IMR-90 (cell line): ENCODE measurements around the gene RETN. TPM values are rescaled to one million over a fixed set of nuclear protein-coding genes. Genes with fewer than 3 reads are reported as not detected.

Experiments
- ATAC-seq: fragments of 200-7000 bp; cut with Tn5 transposase; 2 replicates; pipeline ENCODE4 v1.9.1; 2020; ENCODE audit warnings: low read depth, mild to moderate bottlenecking, moderate library complexity
- BruUV-seq: library from RNA; stranded (reverse); fragments of 400-500 nt; replicated peaks from 2 replicates; lab custom pipeline; 2021; lab: Mats Ljungman, UMichigan
- CTCF ChIA-PET: fragments of 300-600 bp; formaldehyde crosslinking; extraction: SDS; loops from one replicate; lab custom pipeline; 2021; ENCODE audit warnings: antibody characterized with exemption; lab: Yijun Ruan, JAX
- POLR2A ChIA-PET: fragments of 300-600 bp; sonication (Branson Sonifier 250); formaldehyde crosslinking; loops from one replicate; lab custom pipeline; 2022; ENCODE audit warnings: antibody characterized with exemption; ENCODE audit not compliant: unreplicated experiment; lab: Charles Lee
- DNase-seq: peaks from one replicate; pipeline ENCODE4 v3.0.0; 2013
- H2AFZ ChIP-seq: replicated peaks from 2 replicates; pipeline ENCODE3; 2013; ENCODE audit warnings: low read length, mild to moderate bottlenecking; ENCODE audit not compliant: poor library complexity
- H2AK5ac ChIP-seq: 2 replicates; pipeline ENCODE4 v1.6.1; 2013; ENCODE audit warnings: low read depth, low read length, inconsistent platforms
- H2AK9ac ChIP-seq: replicated peaks from 2 replicates; pipeline ENCODE3; 2013; ENCODE audit warnings: mild to moderate bottlenecking, low read depth, low read length, moderate library complexity; ENCODE audit not compliant: poor library complexity
- H2BK120ac ChIP-seq: 2 replicates; pipeline ENCODE4 v1.6.1; 2013; ENCODE audit warnings: low read depth, low read length, inconsistent platforms
- H2BK15ac ChIP-seq: 3 replicates; pipeline ENCODE4 v1.6.1; 2013; ENCODE audit warnings: low read depth, low read length, inconsistent platforms
- H2BK20ac ChIP-seq: 2 replicates; pipeline ENCODE4 v1.6.1; 2013; ENCODE audit warnings: low read depth, mild to moderate bottlenecking, inconsistent platforms, low read length, moderate library complexity
- H2BK5ac ChIP-seq: 2 replicates; pipeline ENCODE4 v1.6.1; 2013; ENCODE audit warnings: mild to moderate bottlenecking, low read depth, low read length, inconsistent platforms; ENCODE audit not compliant: poor library complexity, severe bottlenecking
- H3K14ac ChIP-seq: replicated peaks from 2 replicates; pipeline ENCODE4 v1.6.1; 2013; ENCODE audit warnings: low read depth, low read length, inconsistent platforms
- H3K18ac ChIP-seq: 2 replicates; pipeline ENCODE4 v1.6.1; 2013; ENCODE audit warnings: low read depth, low read length, control low read depth
- H3K23ac ChIP-seq: 2 replicates; pipeline ENCODE4 v1.6.1; 2013; ENCODE audit warnings: low read depth, low read length, inconsistent platforms
- H3K27ac ChIP-seq: 2 replicates; pipeline ENCODE4 v1.5.1; 2013; ENCODE audit warnings: mild to moderate bottlenecking, control low read depth, low read length; ENCODE audit not compliant: insufficient read depth
- H3K27me3 ChIP-seq: 2 replicates; pipeline ENCODE4 v1.6.1; 2013; ENCODE audit warnings: low read length; ENCODE audit not compliant: control insufficient read depth, insufficient read depth
- H3K36me3 ChIP-seq: 2 replicates; pipeline ENCODE4 v1.6.1; 2013; ENCODE audit warnings: low read length, mixed read lengths; ENCODE audit not compliant: control insufficient read depth, insufficient read depth
- H3K4ac ChIP-seq: 2 replicates; pipeline ENCODE4 v1.6.1; 2013; ENCODE audit warnings: low read depth, low read length, inconsistent platforms
- H3K4me1 ChIP-seq: 2 replicates; pipeline ENCODE4 v1.6.1; 2013; ENCODE audit warnings: low read length, mixed read lengths; ENCODE audit not compliant: control insufficient read depth, insufficient read depth
- H3K4me2 ChIP-seq: 2 replicates; pipeline ENCODE4 v1.6.1; 2013; ENCODE audit warnings: low read depth, mild to moderate bottlenecking, control low read depth, low read length, moderate library complexity
- H3K4me3 ChIP-seq: 2 replicates; pipeline ENCODE4 v1.5.1; 2013; ENCODE audit warnings: low read depth, mild to moderate bottlenecking, control low read depth, low read length, moderate library complexity; ENCODE audit not compliant: insufficient read depth
- H3K56ac ChIP-seq: 2 replicates; pipeline ENCODE4 v1.6.1; 2013; ENCODE audit warnings: low read length, inconsistent platforms; ENCODE audit not compliant: insufficient read depth; ENCODE audit errors: extremely low read depth
- H3K79me1 ChIP-seq, 2 experiments: 2 replicates each; pipeline ENCODE4 v1.6.1; 2013; ENCODE audit warnings: low read length in 2 of 2, inconsistent platforms in 1 of 2, low read depth in 1 of 2
- H3K9ac ChIP-seq: 2 replicates; pipeline ENCODE4 v1.6.1; 2013; ENCODE audit warnings: low read depth, low read length, control low read depth
- H3K9me1 ChIP-seq: 2 replicates; pipeline ENCODE4 v1.6.1; 2013; ENCODE audit warnings: low read length, inconsistent platforms; ENCODE audit not compliant: insufficient read depth
- H3K9me3 ChIP-seq: 2 replicates; pipeline ENCODE4 v1.6.1; 2013; ENCODE audit warnings: low read length; ENCODE audit not compliant: control insufficient read depth, insufficient read depth
- H4K20me1 ChIP-seq: 2 replicates; pipeline ENCODE4 v1.6.1; 2013; ENCODE audit warnings: low read length, inconsistent platforms; ENCODE audit not compliant: insufficient read depth
- H4K5ac ChIP-seq: 2 replicates; pipeline ENCODE4 v1.6.1; 2013; ENCODE audit warnings: mild to moderate bottlenecking, low read depth, low read length, control low read depth
- H4K8ac ChIP-seq, 2 experiments: 2 replicates each; pipeline ENCODE4 v1.6.1; 2013; ENCODE audit warnings: low read depth in 2 of 2, low read length in 2 of 2, control low read depth in 1 of 2, inconsistent platforms in 1 of 2
- H4K91ac ChIP-seq: 2 replicates; pipeline ENCODE4 v1.6.1; 2013; ENCODE audit warnings: low read depth, low read length, inconsistent platforms; ENCODE audit not compliant: insufficient read depth
- BHLHE40 ChIP-seq: fragments of 150-350 bp; IDR thresholded peaks from 2 replicates; pipeline ENCODE4 v1.6.1; 2016; ENCODE audit warnings: mild to moderate bottlenecking, low read depth, low read length
- CEBPB ChIP-seq: IDR thresholded peaks from 2 replicates; pipeline ENCODE4 v1.6.1; 2012; ENCODE audit warnings: low read depth, low read length, improper control_type of control experiment
- CHD1 ChIP-seq: IDR thresholded peaks from 2 replicates; pipeline ENCODE4 v1.6.1; 2012; ENCODE audit warnings: low read depth, low read length, improper control_type of control experiment
- FOS ChIP-seq: fragments of 150-350 bp; IDR thresholded peaks from 2 replicates; pipeline ENCODE4 v1.6.1; 2016; ENCODE audit warnings: low read depth, low read length
- MAFK ChIP-seq: IDR thresholded peaks from 2 replicates; pipeline ENCODE4 v1.6.1; 2012; ENCODE audit warnings: low read depth, low read length, improper control_type of control experiment
- MAZ ChIP-seq: IDR thresholded peaks from 2 replicates; pipeline ENCODE4 v1.6.1; 2012; ENCODE audit warnings: low read depth, mild to moderate bottlenecking, low read length, improper control_type of control experiment, moderate library complexity, borderline replicate concordance
- MXI1 ChIP-seq: IDR thresholded peaks from 2 replicates; pipeline ENCODE4 v1.6.1; 2012; ENCODE audit warnings: low read depth, mild to moderate bottlenecking, low read length, moderate library complexity, borderline replicate concordance
- NFE2L2 ChIP-seq: fragments of 150-350 bp; IDR thresholded peaks from 2 replicates; pipeline ENCODE4 v1.6.1; 2016; ENCODE audit warnings: low read depth, mild to moderate bottlenecking, low read length
- POLR2A ChIP-seq: IDR thresholded peaks from 2 replicates; pipeline ENCODE4 v1.6.1; 2012; ENCODE audit warnings: mild to moderate bottlenecking, low read depth, low read length
- RFX5 ChIP-seq: IDR thresholded peaks from 2 replicates; pipeline ENCODE4 v1.8.0; 2012; ENCODE audit warnings: low read depth, mild to moderate bottlenecking, low read length, moderate library complexity
- SMC3 ChIP-seq: fragments of 150-350 bp; IDR thresholded peaks from 2 replicates; pipeline ENCODE4 v1.6.1; 2016; ENCODE audit warnings: low read depth, mild to moderate bottlenecking, antibody characterized with exemption, low read length, moderate library complexity
- USF2 ChIP-seq: fragments of 150-350 bp; IDR thresholded peaks from 2 replicates; pipeline ENCODE4 v1.6.1; 2017; ENCODE audit warnings: mild to moderate bottlenecking, antibody characterized with exemption, low read length, low read depth
- WGBS, 2 experiments: methylation state at CpG; one replicate each; pipeline versions ENCODE4 v1.1.5 to v1.1.7; 2013; ENCODE audit warnings: missing lambda C conversion rate in 2 of 2; ENCODE audit not compliant: insufficient read length in 1 of 2; ENCODE audit errors: extremely low coverage in 2 of 2; 5-methylcytosine and 5-hydroxymethylcytosine counted together
- dilution Hi-C: fragments of 300-500 bp; cut with HindIII; formaldehyde crosslinking; loops from one replicate; pipeline ENCODE4 v1.14.3; 2018; ENCODE audit warnings: low sequenced_read_pairs; ENCODE audit not compliant: unreplicated experiment
- in situ Hi-C: fragments of 300-500 bp; cut with MboI; formaldehyde crosslinking; loops from 3 replicates; pipeline ENCODE4 v1.14.3; 2019; ENCODE audit warnings: low sequenced_read_pairs, inconsistent platforms, mixed read lengths
- intact Hi-C: fragments of 100-400 bp; cut with micrococcal nuclease; formaldehyde crosslinking; loops from 2 replicates; pipeline ENCODE4 v1.10.0; 2022
- polyA plus RNA-seq, 3 experiments: library from polyadenylated mRNA; depleted of rRNA; stranded (reverse); fragments of >200 nt; gene quantifications; 2 replicates each; pipeline ENCODE4 v1.2.3, GENCODE V29; 2012; ENCODE audit warnings: low replicate concordance in 1 of 3
- total RNA-seq: library from RNA; depleted of rRNA; stranded (reverse); fragments of >200 nt; gene quantifications from 2 replicates; pipeline ENCODE4 v1.2.3, GENCODE V29; 2012
- TF ChIP-seq, protein P1 (sequence below): fragments of 150-350 bp; IDR thresholded peaks from 2 replicates; pipeline ENCODE4 v1.6.1; 2016; ENCODE audit warnings: low read depth, mild to moderate bottlenecking, low read length, moderate library complexity, borderline replicate concordance

Gene RETN
- total and polyA plus RNA-seq, 2 of the 4 experiments (the other 2 are of a cell fraction): not detected

DNA sequence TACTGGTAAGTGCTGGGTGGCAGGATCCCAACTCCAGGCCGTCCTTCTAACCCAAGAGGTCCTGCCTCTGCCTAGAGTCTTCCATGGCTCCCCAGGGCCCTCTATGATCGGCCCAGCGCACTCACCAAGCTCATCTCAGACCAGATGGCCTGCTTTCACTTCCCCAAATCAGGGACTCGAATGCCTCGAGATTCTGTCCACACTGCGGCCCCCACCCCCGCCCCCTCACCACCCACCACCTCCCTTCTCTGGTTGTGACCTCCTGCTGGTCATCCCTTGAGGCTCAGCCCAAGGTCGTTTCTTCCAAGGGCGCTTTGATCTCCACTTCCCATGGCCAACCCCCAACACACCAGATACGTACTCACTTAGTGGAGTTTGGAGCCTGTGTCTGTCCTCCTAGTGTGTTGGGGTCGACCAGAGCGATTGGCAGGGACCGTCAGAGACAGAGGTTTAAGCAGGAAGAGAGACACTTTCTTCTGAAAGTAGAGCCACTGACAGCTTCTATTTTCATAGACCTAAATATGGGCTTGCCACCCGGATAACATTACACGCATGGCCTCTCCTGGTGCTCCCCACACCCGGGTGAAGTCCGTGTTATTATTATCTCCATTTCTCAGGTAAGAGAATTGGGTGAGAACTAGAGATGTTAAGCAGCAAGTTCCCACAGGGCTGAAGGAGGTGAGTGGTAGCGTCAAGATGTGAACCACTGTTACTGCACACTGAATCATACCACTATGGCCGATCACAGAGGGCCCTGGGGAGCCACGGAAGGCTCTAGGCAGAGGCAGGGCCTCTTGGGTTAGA is 33.0 kb downstream of the RETN start, which contains the start of gene FCER2:
Gene FCER2 (minus strand): TSS at position 478 of the 804 bp plus-strand sequence. CDS start 2,371 bp downstream, outside the sequence.
- no peak for TF ChIP-seq MAFK
- no peak for TF ChIP-seq USF2
- no peak for TF ChIP-seq MAZ
- TF ChIP-seq SMC3: no peak
- no peak for TF ChIP-seq CHD1
- no peak for TF ChIP-seq POLR2A
- no peak for TF ChIP-seq RFX5
- TF ChIP-seq NFE2L2: no peak
- no peak for TF ChIP-seq MXI1
- no peak for TF ChIP-seq BHLHE40
- TF ChIP-seq, protein P1, sequence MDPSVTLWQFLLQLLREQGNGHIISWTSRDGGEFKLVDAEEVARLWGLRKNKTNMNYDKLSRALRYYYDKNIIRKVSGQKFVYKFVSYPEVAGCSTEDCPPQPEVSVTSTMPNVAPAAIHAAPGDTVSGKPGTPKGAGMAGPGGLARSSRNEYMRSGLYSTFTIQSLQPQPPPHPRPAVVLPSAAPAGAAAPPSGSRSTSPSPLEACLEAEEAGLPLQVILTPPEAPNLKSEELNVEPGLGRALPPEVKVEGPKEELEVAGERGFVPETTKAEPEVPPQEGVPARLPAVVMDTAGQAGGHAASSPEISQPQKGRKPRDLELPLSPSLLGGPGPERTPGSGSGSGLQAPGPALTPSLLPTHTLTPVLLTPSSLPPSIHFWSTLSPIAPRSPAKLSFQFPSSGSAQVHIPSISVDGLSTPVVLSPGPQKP: no peak
- no peak for TF ChIP-seq FOS
- TF ChIP-seq CEBPB: no peak
- ChIA-PET POLR2A (no interaction called here), CTCF (no interaction called here)
- WGBS, 2 experiments: 100% methylated on average over 2 of the region's 20 CpGs; no CpG with 5 or more reads in 1 of the 2 experiments
- ATAC-seq (no peak), DNase-seq (no peak)
- Histone ChIP-seq H2BK120ac (no peak within 1 kb of the TSS), H3K4ac (no peak within 1 kb of the TSS), H3K27ac (no peak within 1 kb of the TSS), H3K56ac (no peak within 1 kb of the TSS), H4K5ac (no peak within 1 kb of the TSS), H3K9me1 (no peaks in the 10 kb centered on the region), H3K18ac (no peak within 1 kb of the TSS), H3K4me3 (no peak within 1 kb of the TSS), H3K27me3 (peaks cover 23% of the 10 kb centered on the region), H3K36me3 (no peaks in the 10 kb centered on the region), H3K79me1 (no peaks in the 10 kb centered on the region), H3K4me1 (no peaks in the 10 kb centered on the region), H2AFZ (no peak within 1 kb of the TSS), H4K8ac (no peak within 1 kb of the TSS), H3K14ac (no peak within 1 kb of the TSS), H3K23ac (no peak within 1 kb of the TSS), H4K91ac (no peak within 1 kb of the TSS), H3K4me2 (no peak within 1 kb of the TSS), H2BK5ac (no peak within 1 kb of the TSS), H2AK9ac (no peak within 1 kb of the TSS), H4K20me1 (no peaks in the 10 kb centered on the region), H3K9me3 (no peaks in the 10 kb centered on the region), H2BK15ac (no peak within 1 kb of the TSS), H3K9ac (no peak within 1 kb of the TSS), H2AK5ac (no peak within 1 kb of the TSS), H2BK20ac (no peak within 1 kb of the TSS)
- intact Hi-C loops (no loop called here), dilution Hi-C loops (no loop called here), in situ Hi-C loops (no loop called here)
- BruUV-seq: no TSS peak
